SK-N-SH treated with all-trans-retinoic acid at 6 μM for 48 hours (cell line): ENCODE data around the gene DNLZ.

ENCODE experiments used
- ATAC-seq: fragments of 200-7000 bp; cut with Tn5 transposase; 3 replicates; pipeline ENCODE4 v1.9.1; 2020; ENCODE audit warnings: mild to moderate bottlenecking, moderate library complexity
- ARNTL ChIP-seq: fragments of 450-650 bp; formaldehyde crosslinking; IDR thresholded peaks from 2 replicates; pipeline ENCODE4 v1.5.0; 2020; ENCODE audit warnings: low read depth, mild to moderate bottlenecking, moderate library complexity, borderline replicate concordance
- CREB5 ChIP-seq: fragments of 250-450 bp; sonication (Bioruptor Pico); IDR thresholded peaks from 2 replicates; pipeline ENCODE4 v1.5.1; 2020; ENCODE audit warnings: low read depth, mild to moderate bottlenecking, moderate library complexity
- CSDC2 ChIP-seq: fragments of 250-450 bp; sonication (Bioruptor Pico); IDR thresholded peaks from 2 replicates; pipeline ENCODE4 v1.5.0; 2020; ENCODE audit warnings: mild to moderate bottlenecking, moderate library complexity
- CSRNP3 ChIP-seq: fragments of 250-450 bp; sonication (Bioruptor Pico); IDR thresholded peaks from 2 replicates; pipeline ENCODE4 v1.5.1; 2021; ENCODE audit warnings: mild to moderate bottlenecking, moderate library complexity
- ESRRG ChIP-seq: fragments of 250-450 bp; sonication (Bioruptor Pico); IDR thresholded peaks from 2 replicates; pipeline ENCODE4 v1.6.1; 2021; ENCODE audit warnings: mild to moderate bottlenecking
- ISL1 ChIP-seq: fragments of 250-450 bp; sonication (Bioruptor Pico); IDR thresholded peaks from 2 replicates; pipeline ENCODE4 v2.1.2; 2022; ENCODE audit warnings: mild to moderate bottlenecking, moderate library complexity
- OSR1 ChIP-seq: fragments of 250-450 bp; sonication (Bioruptor Pico); IDR thresholded peaks from 2 replicates; pipeline ENCODE4 v1.8.0; 2022; ENCODE audit warnings: moderate library complexity, mild to moderate bottlenecking, inconsistent platforms
- PATZ1 ChIP-seq: fragments of 250-450 bp; sonication (Bioruptor Pico); IDR thresholded peaks from 2 replicates; pipeline ENCODE4 v1.8.0; 2020; ENCODE audit warnings: mild to moderate bottlenecking, moderate library complexity, borderline replicate concordance
- POU6F1 ChIP-seq: fragments of 250-450 bp; sonication (Bioruptor Pico); IDR thresholded peaks from 2 replicates; pipeline ENCODE4 v1.8.0; 2021; ENCODE audit warnings: low read depth, mild to moderate bottlenecking, moderate library complexity, borderline replicate concordance
- PPARA ChIP-seq: fragments of 250-450 bp; sonication (Bioruptor Pico); IDR thresholded peaks from 2 replicates; pipeline ENCODE4 v1.5.0; 2020; ENCODE audit warnings: mild to moderate bottlenecking, borderline replicate concordance
- RARB ChIP-seq: fragments of 250-450 bp; sonication (Bioruptor Pico); IDR thresholded peaks from 2 replicates; pipeline ENCODE4 v1.8.0; 2021; ENCODE audit warnings: mild to moderate bottlenecking, moderate library complexity
- SNAI2 ChIP-seq: fragments of 250-450 bp; sonication (Bioruptor Pico); IDR thresholded peaks from 2 replicates; pipeline ENCODE4 v1.5.0; 2020; ENCODE audit warnings: mild to moderate bottlenecking, moderate library complexity
- TCF4 ChIP-seq: fragments of 250-450 bp; sonication (Bioruptor Pico); IDR thresholded peaks from 2 replicates; pipeline ENCODE4 v1.8.0; 2021; ENCODE audit warnings: mild to moderate bottlenecking, moderate library complexity, borderline replicate concordance
- TOX ChIP-seq: fragments of 250-450 bp; sonication (Bioruptor Pico); IDR thresholded peaks from 2 replicates; pipeline ENCODE4 v1.8.0; 2021; ENCODE audit warnings: mild to moderate bottlenecking, moderate library complexity, borderline replicate concordance
- TSHZ2 ChIP-seq: fragments of 250-450 bp; sonication (Bioruptor Pico); IDR thresholded peaks from 2 replicates; pipeline ENCODE4 v1.5.0; 2020; ENCODE audit warnings: mild to moderate bottlenecking, moderate library complexity
- ZC3H10 ChIP-seq: fragments of 250-450 bp; sonication (Bioruptor Pico); IDR thresholded peaks from 2 replicates; pipeline ENCODE4 v1.5.1; 2021; ENCODE audit warnings: mild to moderate bottlenecking, moderate library complexity
- ZFP3 ChIP-seq: fragments of 250-450 bp; sonication (Bioruptor Pico); IDR thresholded peaks from 2 replicates; pipeline ENCODE4 v1.5.0; 2020; ENCODE audit warnings: mild to moderate bottlenecking, moderate library complexity
- ZFP30 ChIP-seq: fragments of 450-650 bp; formaldehyde crosslinking; IDR thresholded peaks from 2 replicates; pipeline ENCODE4 v1.5.0; 2022; ENCODE audit warnings: mild to moderate bottlenecking, moderate library complexity
- ZNF70 ChIP-seq: fragments of 450-650 bp; formaldehyde crosslinking; IDR thresholded peaks from 2 replicates; pipeline ENCODE4 v1.5.0; 2020; ENCODE audit warnings: mild to moderate bottlenecking, moderate library complexity
- ZNF8 ChIP-seq: fragments of 450-650 bp; formaldehyde crosslinking; IDR thresholded peaks from 2 replicates; pipeline ENCODE4 v1.5.0; 2020; ENCODE audit warnings: mild to moderate bottlenecking, moderate library complexity

The DNLZ gene

GRCh38 chr9:136385015-136385414 is 21.5 kb upstream of the DNLZ start:
- TF ChIP-seq ESRRG (CRISPR knock-in tag) (no peak), PPARA (CRISPR knock-in tag) (no peak)

GRCh38 chr9:136383436-136383835 is 19.9 kb upstream of the DNLZ start:
- no peak for ATAC-seq

More at GRCh38 chr9:136385015-136385414, 21.5 kb upstream of the DNLZ start:
- ATAC-seq: no peak

GRCh38 chr9:136381966-136382513 is 18.5 kb upstream of the DNLZ start:
- no peak for TF ChIP-seq POU6F1 (CRISPR knock-in tag)
- no peak for TF ChIP-seq PPARA (CRISPR knock-in tag)
- TF ChIP-seq TCF4 (CRISPR knock-in tag): no peak
- TF ChIP-seq ISL1 (CRISPR knock-in tag): no peak
- TF ChIP-seq CSDC2: no peak
- TF ChIP-seq ZFP3 (CRISPR knock-in tag): no peak
- no peak for TF ChIP-seq TOX (CRISPR knock-in tag)
- TF ChIP-seq OSR1 (CRISPR knock-in tag): no peak
- TF ChIP-seq ZFP30 (CRISPR knock-in tag): no peak
- TF ChIP-seq ESRRG (CRISPR knock-in tag): no peak
- no peak for ATAC-seq

More at GRCh38 chr9:136383436-136383835, 19.9 kb upstream of the DNLZ start:
- TF ChIP-seq PATZ1 (CRISPR knock-in tag): no peak
- TF ChIP-seq PPARA (CRISPR knock-in tag): no peak
- TF ChIP-seq ZNF70 (CRISPR knock-in tag): no peak
- TF ChIP-seq ZFP30 (CRISPR knock-in tag): no peak

- TF ChIP-seq ZNF70 (CRISPR knock-in tag): no peak
- TF ChIP-seq ZC3H10: no peak
- TF ChIP-seq RARB (CRISPR knock-in tag): no peak
- TF ChIP-seq PATZ1 (CRISPR knock-in tag): no peak
- no peak for TF ChIP-seq ZFP30 (CRISPR knock-in tag)
- TF ChIP-seq CSRNP3: no peak
- TF ChIP-seq PPARA (CRISPR knock-in tag): no peak
- TF ChIP-seq ARNTL (CRISPR knock-in tag): no peak
- TF ChIP-seq TSHZ2 (CRISPR knock-in tag): no peak
- TF ChIP-seq ZFP3 (CRISPR knock-in tag): no peak
- TF ChIP-seq CREB5 (CRISPR knock-in tag): no peak
- no peak for TF ChIP-seq ZNF8
- TF ChIP-seq ISL1 (CRISPR knock-in tag): no peak
- TF ChIP-seq ESRRG (CRISPR knock-in tag): no peak
- no peak for TF ChIP-seq SNAI2 (CRISPR knock-in tag)
- no peak for ATAC-seq
Measured at GRCh38 chr9:136381311-136381710, 17.8 kb upstream of the DNLZ start.
